Gastrocnemius medialis (tissue), 4 donors: ENCODE measurements around the gene GBP2.
"Not testable (repeated sequence)": the region's sequence is repeated elsewhere in the genome, so short reads cannot be mapped to it uniquely, and the experiment has no call there.

ENCODE experiments used
- POLR2A ChIP-seq, 2 donors: fragments of 450-650 bp; IDR thresholded peaks; one replicate each; pipeline ENCODE4 v1.6.1; 2017; ENCODE audit warnings: antibody characterized with exemption in 2 of 2, mild to moderate bottlenecking in 2 of 2, moderate library complexity in 2 of 2
- TF ChIP-seq, protein P1 (sequence below), 5 experiments: fragments of 450-650 bp in 3 of 5; fragments of 200-600 bp in 2 of 5; sonication (generic) in 2 of 5; IDR thresholded peaks in 4 of 5; conservative IDR thresholded peaks in 1 of 5; 1 replicate in 4 of 5; 2 replicates in 1 of 5; pipeline ENCODE4 v1.5.1; 2016 to 2019; ENCODE audit warnings: antibody characterized with exemption in 5 of 5, mild to moderate bottlenecking in 3 of 5, moderate library complexity in 3 of 5

DNA sequence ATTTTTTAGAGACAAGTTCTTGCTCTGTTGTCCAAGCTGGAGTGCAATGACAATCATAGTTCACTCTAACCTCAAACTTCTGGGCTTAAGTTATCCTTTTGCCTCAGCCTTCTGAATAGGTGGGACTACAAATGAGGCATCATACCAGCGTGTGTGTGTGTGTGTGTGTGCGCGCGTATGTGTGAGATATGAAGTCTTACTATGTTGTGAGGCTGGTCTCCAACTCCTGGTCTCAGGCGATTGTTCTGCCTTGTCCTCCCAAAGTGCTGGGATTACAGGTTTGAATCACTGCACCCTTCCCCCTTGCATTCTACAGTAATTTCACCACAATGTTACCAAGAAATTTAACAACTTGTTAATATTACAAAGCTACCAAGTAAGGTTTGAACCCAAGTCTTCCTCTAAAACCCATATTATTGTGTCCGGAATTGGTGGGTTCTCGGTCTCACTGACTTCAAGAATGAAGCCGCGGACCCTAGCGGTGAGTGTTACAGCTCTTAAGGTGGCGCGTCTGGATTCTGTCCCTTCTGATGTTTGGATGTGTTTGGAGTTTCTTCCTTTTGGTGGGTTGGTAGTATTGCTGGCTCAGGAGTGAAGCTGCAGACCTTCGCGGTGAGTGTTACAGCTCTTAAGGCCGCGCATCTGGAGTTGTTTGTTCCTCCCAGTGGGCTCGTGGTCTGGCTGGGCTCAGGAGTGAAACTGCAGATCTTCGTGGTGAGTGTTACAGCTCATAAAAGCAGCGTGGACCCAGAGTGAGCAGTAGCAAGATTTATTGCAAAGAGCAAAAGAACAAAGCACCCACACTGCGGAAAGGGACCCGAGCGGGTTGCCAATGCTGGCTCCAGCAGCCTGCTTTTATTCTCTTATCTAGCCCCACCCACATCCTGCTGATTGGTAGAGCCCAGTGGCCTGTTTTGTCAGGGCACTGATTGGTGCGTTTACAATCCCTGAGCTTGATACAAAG, 970 bp upstream of the GBP2 start:
- TF ChIP-seq, protein P1, sequence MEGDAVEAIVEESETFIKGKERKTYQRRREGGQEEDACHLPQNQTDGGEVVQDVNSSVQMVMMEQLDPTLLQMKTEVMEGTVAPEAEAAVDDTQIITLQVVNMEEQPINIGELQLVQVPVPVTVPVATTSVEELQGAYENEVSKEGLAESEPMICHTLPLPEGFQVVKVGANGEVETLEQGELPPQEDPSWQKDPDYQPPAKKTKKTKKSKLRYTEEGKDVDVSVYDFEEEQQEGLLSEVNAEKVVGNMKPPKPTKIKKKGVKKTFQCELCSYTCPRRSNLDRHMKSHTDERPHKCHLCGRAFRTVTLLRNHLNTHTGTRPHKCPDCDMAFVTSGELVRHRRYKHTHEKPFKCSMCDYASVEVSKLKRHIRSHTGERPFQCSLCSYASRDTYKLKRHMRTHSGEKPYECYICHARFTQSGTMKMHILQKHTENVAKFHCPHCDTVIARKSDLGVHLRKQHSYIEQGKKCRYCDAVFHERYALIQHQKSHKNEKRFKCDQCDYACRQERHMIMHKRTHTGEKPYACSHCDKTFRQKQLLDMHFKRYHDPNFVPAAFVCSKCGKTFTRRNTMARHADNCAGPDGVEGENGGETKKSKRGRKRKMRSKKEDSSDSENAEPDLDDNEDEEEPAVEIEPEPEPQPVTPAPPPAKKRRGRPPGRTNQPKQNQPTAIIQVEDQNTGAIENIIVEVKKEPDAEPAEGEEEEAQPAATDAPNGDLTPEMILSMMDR (IDR thresholded peaks at IDR 0.05 in 4 of 5, conservative IDR thresholded peaks at IDR 0.05 in 1 of 5): not testable (repeated sequence)
- TF ChIP-seq POLR2A (IDR thresholded peaks at IDR 0.05): not testable (repeated sequence)
